Measurements from ENCODE around the gene PSMC3. TPM values are rescaled to one million over a fixed set of nuclear protein-coding genes. Genes with fewer than 3 reads are reported as not detected.
A peak's percentile ranks its signal among the peaks of the same experiment; 100 is the strongest.

The PSMC3 gene
- total RNA-seq, 6 experiments from 2014 or later, result 161 to 238 (median 220) TPM

DNA sequence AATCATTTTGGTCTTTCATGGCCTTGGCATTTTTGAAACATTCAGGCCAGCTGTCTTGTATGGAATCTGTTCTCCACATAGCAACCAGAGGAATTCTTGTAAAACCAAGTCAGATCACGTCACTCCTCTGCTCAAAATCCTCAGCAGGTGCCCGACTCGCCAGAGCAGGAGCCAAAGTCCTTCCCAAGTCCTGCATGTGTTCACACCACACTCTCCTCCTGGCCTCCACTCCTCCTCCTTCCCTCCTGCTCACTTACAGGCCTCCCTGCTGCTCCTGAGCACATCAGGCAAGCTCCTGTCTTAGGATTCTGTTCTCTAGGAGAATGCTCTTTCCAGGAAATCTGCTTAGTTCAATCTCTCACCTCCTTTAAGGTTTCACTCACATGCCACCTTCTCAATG lies 6.9 kb upstream of the PSMC3 start:
- peak; percentile 33 for DNase-seq
- Mint-ChIP-seq H3K4me1 (ENCODE audit: low read depth) (peaks cover 16% of the 10 kb centered on the region), H3K27ac (no peak overlapping the region), H3K4me3 (no peak overlapping the region), H3K36me3 (ENCODE audit: low read depth) (no peaks in the 10 kb centered on the region), H3K27me3 (ENCODE audit: insufficient read depth) (no peaks in the 10 kb centered on the region; the same call in 1 of the 2 replicates), H3K9me3 (no peaks in the 10 kb centered on the region)
- TF ChIP-seq, protein P1, sequence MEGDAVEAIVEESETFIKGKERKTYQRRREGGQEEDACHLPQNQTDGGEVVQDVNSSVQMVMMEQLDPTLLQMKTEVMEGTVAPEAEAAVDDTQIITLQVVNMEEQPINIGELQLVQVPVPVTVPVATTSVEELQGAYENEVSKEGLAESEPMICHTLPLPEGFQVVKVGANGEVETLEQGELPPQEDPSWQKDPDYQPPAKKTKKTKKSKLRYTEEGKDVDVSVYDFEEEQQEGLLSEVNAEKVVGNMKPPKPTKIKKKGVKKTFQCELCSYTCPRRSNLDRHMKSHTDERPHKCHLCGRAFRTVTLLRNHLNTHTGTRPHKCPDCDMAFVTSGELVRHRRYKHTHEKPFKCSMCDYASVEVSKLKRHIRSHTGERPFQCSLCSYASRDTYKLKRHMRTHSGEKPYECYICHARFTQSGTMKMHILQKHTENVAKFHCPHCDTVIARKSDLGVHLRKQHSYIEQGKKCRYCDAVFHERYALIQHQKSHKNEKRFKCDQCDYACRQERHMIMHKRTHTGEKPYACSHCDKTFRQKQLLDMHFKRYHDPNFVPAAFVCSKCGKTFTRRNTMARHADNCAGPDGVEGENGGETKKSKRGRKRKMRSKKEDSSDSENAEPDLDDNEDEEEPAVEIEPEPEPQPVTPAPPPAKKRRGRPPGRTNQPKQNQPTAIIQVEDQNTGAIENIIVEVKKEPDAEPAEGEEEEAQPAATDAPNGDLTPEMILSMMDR (IDR thresholded peaks at IDR 0.05), result no peak

- Mint-ChIP-seq H3K9me3 (no peaks in the 10 kb centered on the region), H3K4me3 (no peak overlapping the region), H3K4me1 (ENCODE audit: low read depth) (peaks cover 18% of the 10 kb centered on the region), H3K27me3 (ENCODE audit: insufficient read depth) (no peaks in the 10 kb centered on the region), H3K36me3 (ENCODE audit: low read depth) (no peaks in the 10 kb centered on the region; the same call in 1 of the 2 replicates), H3K27ac (no peak overlapping the region)
- TF ChIP-seq, protein P1 (IDR thresholded peaks at IDR 0.05), result no peak
- DNase-seq, result no peak
These were observed 5.3 kb upstream of the PSMC3 start for GRCh38 chr11:47431356-47432083.

DNA sequence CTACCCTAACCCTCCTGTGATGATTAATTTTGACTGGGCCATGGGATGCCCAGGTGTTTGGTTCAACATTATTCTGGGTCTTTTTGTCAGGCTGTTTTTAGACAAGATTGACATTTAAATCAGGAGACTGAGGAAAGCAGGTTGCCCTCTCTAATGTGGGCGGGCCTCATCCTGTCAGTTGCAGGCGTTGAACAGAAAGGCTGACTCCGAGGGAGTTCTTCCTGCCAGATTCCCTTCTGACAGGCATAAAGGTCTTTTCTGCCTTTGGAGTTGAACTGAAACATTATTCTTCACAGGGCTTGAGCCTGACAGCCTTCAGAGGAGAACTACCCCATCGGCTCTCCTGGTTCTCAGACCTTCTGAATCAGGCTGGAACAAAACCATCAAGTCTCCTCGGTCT lies 4.3 kb upstream of the PSMC3 start:
- H3K27ac Mint-ChIP-seq, result no peak overlapping the region
- no peak overlapping the region for H3K4me3 Mint-ChIP-seq
- peaks cover 23% of the 10 kb centered on the region for H3K4me1 Mint-ChIP-seq (ENCODE audit: low read depth)
- no peak for DNase-seq
- H3K36me3 Mint-ChIP-seq (ENCODE audit: low read depth), result peaks cover 9% of the 10 kb centered on the region
- H3K27me3 Mint-ChIP-seq (ENCODE audit: insufficient read depth), result peaks cover 2% of the 10 kb centered on the region
- TF ChIP-seq, protein P1 (IDR thresholded peaks at IDR 0.05), result no peak
- H3K9me3 Mint-ChIP-seq, result no peaks in the 10 kb centered on the region

GRCh38 chr11:47425611-47426010 lies 628 bp downstream of the PSMC3 start:
- peak overlapping the region; percentile 100 for H3K27ac Mint-ChIP-seq
- TF ChIP-seq, protein P1 (IDR thresholded peaks at IDR 0.05), result no peak
- H3K4me1 Mint-ChIP-seq (ENCODE audit: low read depth), result peaks cover 26% of the 10 kb centered on the region
- peak overlapping the region; percentile 99 for H3K4me3 Mint-ChIP-seq
- peaks cover 28% of the 10 kb centered on the region for H3K36me3 Mint-ChIP-seq (ENCODE audit: low read depth)
- peaks cover 2% of the 10 kb centered on the region for H3K27me3 Mint-ChIP-seq (ENCODE audit: insufficient read depth)
- H3K9me3 Mint-ChIP-seq, result no peaks in the 10 kb centered on the region
- no peak for DNase-seq

- H3K4me3 Mint-ChIP-seq, result peak overlapping the region; percentile 42; the same call in 1 of the 2 replicates
- no peaks in the 10 kb centered on the region for H3K9me3 Mint-ChIP-seq
- peak overlapping the region; percentile 68 for H3K27ac Mint-ChIP-seq
- peaks cover 36% of the 10 kb centered on the region for H3K4me1 Mint-ChIP-seq (ENCODE audit: low read depth)
- DNase-seq, result no peak
- peaks cover 9% of the 10 kb centered on the region; the same call in 1 of the 2 replicates for H3K27me3 Mint-ChIP-seq (ENCODE audit: insufficient read depth)
- TF ChIP-seq, protein P1 (IDR thresholded peaks at IDR 0.05), result no peak
- H3K36me3 Mint-ChIP-seq (ENCODE audit: low read depth), result peaks cover 26% of the 10 kb centered on the region
These were observed 7.6 kb downstream of the PSMC3 start for GRCh38 chr11:47418454-47419259.

Measured in HFFc6 (cell line).